Measurements from ENCODE around the gene PRDM16. TPM values are rescaled to one million over a fixed set of nuclear protein-coding genes. Genes with fewer than 3 reads are reported as not detected.

PRDM16 gene
- total RNA-seq, 1 experiment from 2014 or later = 0.09 TPM

DNA sequence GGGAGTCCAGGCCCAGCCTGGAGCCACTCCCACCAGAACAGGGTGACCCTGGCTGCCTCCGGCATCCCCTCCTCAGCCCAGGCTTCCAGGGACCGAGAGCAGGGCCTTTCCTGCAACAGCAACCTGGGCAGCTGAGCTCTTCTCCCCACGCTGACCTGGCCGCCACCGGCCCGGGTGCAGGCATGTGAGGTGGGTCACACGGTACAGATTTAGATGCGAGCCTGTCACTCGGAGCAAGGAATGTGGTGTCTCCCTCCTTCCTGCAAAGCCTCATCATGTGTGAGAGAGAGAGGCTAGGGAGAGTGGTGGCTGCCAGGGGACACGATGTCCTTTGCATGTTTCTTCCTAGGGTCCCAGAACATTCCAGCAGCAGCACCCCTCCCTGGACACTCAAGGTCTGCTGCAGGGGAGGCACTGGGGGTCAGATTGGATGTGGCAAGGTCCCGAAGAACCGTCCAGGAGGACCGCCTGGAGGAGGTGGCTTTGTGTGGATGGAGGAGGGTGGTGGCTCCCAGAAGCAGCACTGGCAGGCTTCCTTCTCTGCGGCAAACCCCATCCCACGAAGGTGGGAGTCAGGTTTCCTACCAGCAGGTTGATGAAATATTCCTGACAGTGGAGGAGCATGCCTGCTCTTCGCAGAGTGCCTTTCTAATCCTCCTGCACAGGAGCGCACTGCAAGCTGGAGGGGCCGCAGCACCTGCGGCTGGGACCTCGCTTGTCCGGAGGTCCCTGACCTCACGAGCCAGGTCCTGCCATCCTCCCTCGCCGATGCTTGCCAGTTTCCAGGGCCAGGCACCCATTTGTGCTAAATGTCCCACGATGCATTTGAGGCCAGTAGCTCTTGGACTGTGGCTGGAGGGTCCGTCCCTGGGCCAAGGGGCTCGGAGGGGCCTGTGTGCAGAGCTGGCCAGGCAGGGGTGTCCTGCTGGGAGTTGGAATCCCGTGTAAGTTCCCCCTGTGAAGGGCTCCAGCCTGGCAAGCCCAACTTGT lies 68.4 kb downstream of the PRDM16 start:
- intact Hi-C loops (cut with micrococcal nuclease; ENCODE audit: unreplicated experiment) = no loop called here
- peaks cover 32% of the 10 kb centered on the region for H3K27me3 Mint-ChIP-seq (ENCODE audit: unreplicated experiment)
- CTCF ChIA-PET = no interaction called here
- H3K4me1 Mint-ChIP-seq (ENCODE audit: low read depth, unreplicated experiment) = no peaks in the 10 kb centered on the region
- TF ChIP-seq, protein P1, sequence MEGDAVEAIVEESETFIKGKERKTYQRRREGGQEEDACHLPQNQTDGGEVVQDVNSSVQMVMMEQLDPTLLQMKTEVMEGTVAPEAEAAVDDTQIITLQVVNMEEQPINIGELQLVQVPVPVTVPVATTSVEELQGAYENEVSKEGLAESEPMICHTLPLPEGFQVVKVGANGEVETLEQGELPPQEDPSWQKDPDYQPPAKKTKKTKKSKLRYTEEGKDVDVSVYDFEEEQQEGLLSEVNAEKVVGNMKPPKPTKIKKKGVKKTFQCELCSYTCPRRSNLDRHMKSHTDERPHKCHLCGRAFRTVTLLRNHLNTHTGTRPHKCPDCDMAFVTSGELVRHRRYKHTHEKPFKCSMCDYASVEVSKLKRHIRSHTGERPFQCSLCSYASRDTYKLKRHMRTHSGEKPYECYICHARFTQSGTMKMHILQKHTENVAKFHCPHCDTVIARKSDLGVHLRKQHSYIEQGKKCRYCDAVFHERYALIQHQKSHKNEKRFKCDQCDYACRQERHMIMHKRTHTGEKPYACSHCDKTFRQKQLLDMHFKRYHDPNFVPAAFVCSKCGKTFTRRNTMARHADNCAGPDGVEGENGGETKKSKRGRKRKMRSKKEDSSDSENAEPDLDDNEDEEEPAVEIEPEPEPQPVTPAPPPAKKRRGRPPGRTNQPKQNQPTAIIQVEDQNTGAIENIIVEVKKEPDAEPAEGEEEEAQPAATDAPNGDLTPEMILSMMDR (IDR thresholded peaks at IDR 0.05; ENCODE audit: unreplicated experiment) = no peak
- no peaks in the 10 kb centered on the region for H3K9me3 Mint-ChIP-seq (ENCODE audit: low read depth, unreplicated experiment)
- DNase-seq = no peak
- H3K27ac Mint-ChIP-seq (ENCODE audit: unreplicated experiment) = no peak overlapping the region
- no peak overlapping the region for H3K4me3 Mint-ChIP-seq (ENCODE audit: low read depth, unreplicated experiment)
- H3K36me3 Mint-ChIP-seq (ENCODE audit: insufficient read depth, unreplicated experiment) = no peaks in the 10 kb centered on the region
- no TSS peak for BruUV-seq (replicated peaks)

GRCh38 chr1:3138623-3139151 lies 69.7 kb downstream of the PRDM16 start:
- H3K9me3 Mint-ChIP-seq (ENCODE audit: low read depth, unreplicated experiment) = no peaks in the 10 kb centered on the region
- intact Hi-C loops (cut with micrococcal nuclease; ENCODE audit: unreplicated experiment) = no loop called here
- BruUV-seq (replicated peaks) = no TSS peak

GRCh38 chr1:3139451-3139852 lies 70.4 kb downstream of the PRDM16 start:
- no peak overlapping the region for H3K4me3 Mint-ChIP-seq (ENCODE audit: low read depth, unreplicated experiment)
- BruUV-seq (replicated peaks) = no TSS peak
- CTCF ChIA-PET = no interaction called here
- TF ChIP-seq, protein P1 (IDR thresholded peaks at IDR 0.05; ENCODE audit: unreplicated experiment) = no peak
- no peaks in the 10 kb centered on the region for H3K9me3 Mint-ChIP-seq (ENCODE audit: low read depth, unreplicated experiment)
- H3K27me3 Mint-ChIP-seq (ENCODE audit: unreplicated experiment) = peaks cover 32% of the 10 kb centered on the region
- intact Hi-C loops (cut with micrococcal nuclease; ENCODE audit: unreplicated experiment) = no loop called here
- no peaks in the 10 kb centered on the region for H3K36me3 Mint-ChIP-seq (ENCODE audit: insufficient read depth, unreplicated experiment)
- no peaks in the 10 kb centered on the region for H3K4me1 Mint-ChIP-seq (ENCODE audit: low read depth, unreplicated experiment)
- DNase-seq = no peak
- H3K27ac Mint-ChIP-seq (ENCODE audit: unreplicated experiment) = no peak overlapping the region

More at GRCh38 chr1:3138623-3139151, 69.7 kb downstream of the PRDM16 start:
- CTCF ChIA-PET = no interaction called here
- TF ChIP-seq, protein P1 (IDR thresholded peaks at IDR 0.05; ENCODE audit: unreplicated experiment) = no peak
- Mint-ChIP-seq H3K36me3 (ENCODE audit: insufficient read depth, unreplicated experiment) (no peaks in the 10 kb centered on the region), H3K4me3 (ENCODE audit: low read depth, unreplicated experiment) (no peak overlapping the region), H3K27ac (ENCODE audit: unreplicated experiment) (no peak overlapping the region), H3K4me1 (ENCODE audit: low read depth, unreplicated experiment) (no peaks in the 10 kb centered on the region), H3K27me3 (ENCODE audit: unreplicated experiment) (peaks cover 32% of the 10 kb centered on the region)
- DNase-seq = no peak

DNA sequence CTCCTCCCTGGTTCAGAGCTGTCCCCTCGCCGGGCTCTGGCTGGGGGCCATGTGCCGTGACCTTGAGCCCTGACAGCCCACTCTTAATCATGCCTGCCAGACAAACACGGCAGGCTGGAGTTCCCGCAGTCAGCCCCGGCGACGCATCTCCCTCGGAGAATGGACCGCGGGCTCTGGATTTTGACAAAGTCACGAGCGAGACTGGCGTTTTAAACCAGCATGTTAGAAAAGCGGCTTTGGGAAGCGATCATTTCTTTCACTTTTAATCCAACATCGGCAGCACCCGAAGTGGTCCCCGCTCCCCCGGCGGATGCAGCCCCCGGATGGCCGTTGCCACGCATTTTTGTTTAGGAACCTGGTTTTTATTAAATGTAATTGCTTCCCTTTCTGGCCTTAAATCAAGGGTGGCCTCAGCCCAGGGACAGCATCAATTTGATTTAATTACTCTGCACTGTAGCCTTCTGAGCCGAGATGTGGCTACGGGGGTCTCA lies 70.9 kb downstream of the PRDM16 start:
- no peaks in the 10 kb centered on the region for H3K9me3 Mint-ChIP-seq (ENCODE audit: low read depth, unreplicated experiment)
- intact Hi-C loops (cut with micrococcal nuclease; ENCODE audit: unreplicated experiment) = no loop called here
- H3K36me3 Mint-ChIP-seq (ENCODE audit: insufficient read depth, unreplicated experiment) = no peaks in the 10 kb centered on the region
- H3K27ac Mint-ChIP-seq (ENCODE audit: unreplicated experiment) = no peak overlapping the region
- no peak overlapping the region for H3K4me3 Mint-ChIP-seq (ENCODE audit: low read depth, unreplicated experiment)
- H3K4me1 Mint-ChIP-seq (ENCODE audit: low read depth, unreplicated experiment) = no peaks in the 10 kb centered on the region
- TF ChIP-seq, protein P1 (IDR thresholded peaks at IDR 0.05; ENCODE audit: unreplicated experiment) = no peak
- no peak for DNase-seq
- H3K27me3 Mint-ChIP-seq (ENCODE audit: unreplicated experiment) = peaks cover 32% of the 10 kb centered on the region
- CTCF ChIA-PET = no interaction called here
- BruUV-seq (replicated peaks) = no TSS peak
